LoVo (cell line): ENCODE data around the gene ANAPC15.

ENCODE experiments used
- DNase-seq: peaks from one replicate; pipeline ENCODE4 v3.0.0-alpha.2; 2016; ENCODE audit warnings: low spot score

Gene ANAPC15

GRCh38 chr11:72085621-72086351 is 26.7 kb downstream of the ANAPC15 start:
- no peak for DNase-seq

DNA sequence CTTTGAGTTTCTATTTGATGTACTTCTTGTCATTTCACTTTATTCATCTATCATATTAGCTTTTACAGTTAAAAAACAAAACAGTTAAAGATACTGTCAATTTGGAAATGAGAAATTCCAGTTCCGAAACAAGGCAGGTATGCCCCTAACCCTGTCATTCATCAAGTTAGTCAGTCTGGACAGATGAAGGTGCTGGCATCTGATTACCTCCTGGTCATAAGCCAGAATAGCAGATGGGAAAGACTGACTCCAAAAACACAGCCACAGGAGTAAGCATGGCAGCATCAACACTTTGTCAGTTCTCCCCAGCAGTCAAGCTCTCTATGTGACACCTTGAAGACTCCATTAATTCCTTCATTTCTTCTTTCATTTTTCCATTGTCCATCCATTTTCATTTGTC is 27.5 kb downstream of the ANAPC15 start:
- DNase-seq, result no peak

- no peak for DNase-seq
Observed at GRCh38 chr11:72084076-72084475, 28.4 kb downstream of the ANAPC15 start.

- no peak for DNase-seq
Observed at GRCh38 chr11:72083414-72083813, 29.1 kb downstream of the ANAPC15 start.

DNA sequence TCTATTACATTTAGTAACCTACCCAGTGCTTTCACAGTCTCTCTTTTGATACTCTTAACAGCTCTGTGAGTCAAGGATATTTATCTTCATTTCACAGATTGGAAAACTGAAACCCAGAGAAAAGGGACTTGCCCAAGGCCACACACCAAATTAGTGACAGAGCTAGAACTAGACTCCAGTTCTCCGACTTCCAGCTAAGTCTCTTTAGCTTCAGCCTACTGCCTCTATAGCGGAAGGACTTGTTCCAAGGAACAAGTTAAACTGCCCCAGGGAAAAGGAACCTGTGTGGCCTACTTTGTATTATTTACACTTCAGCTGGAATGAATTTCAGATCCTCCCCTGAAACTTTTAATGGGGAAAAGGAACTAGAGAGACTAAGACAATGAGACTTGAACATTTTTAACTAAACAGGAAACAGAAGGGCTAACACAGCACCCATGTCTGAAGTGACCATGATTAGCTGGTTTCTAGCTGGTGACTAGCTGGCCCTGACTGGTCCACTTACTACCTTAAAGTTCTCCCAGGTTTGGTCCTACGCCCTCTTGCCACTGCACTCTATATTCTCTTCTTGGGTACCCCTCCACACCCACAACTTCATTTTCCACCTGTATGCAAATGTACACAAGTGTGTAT is 30.6 kb downstream of the ANAPC15 start:
- no peak for DNase-seq

- DNase-seq, result no peak
Observed at GRCh38 chr11:72081184-72081644, 31.3 kb downstream of the ANAPC15 start.

- DNase-seq, result peak; percentile 100
Observed at GRCh38 chr11:72080326-72081183, 31.9 kb downstream of the ANAPC15 start, which contains the start of the genes LRRC51 and NUMA1. Gene LRRC51 (plus strand): TSS chr11:72080850. CDS start chr11:72089084, 8,234 bp downstream. Gene NUMA1 (minus strand): TSS chr11:72080542. CDS start chr11:72035943, 44,599 bp downstream.

DNA sequence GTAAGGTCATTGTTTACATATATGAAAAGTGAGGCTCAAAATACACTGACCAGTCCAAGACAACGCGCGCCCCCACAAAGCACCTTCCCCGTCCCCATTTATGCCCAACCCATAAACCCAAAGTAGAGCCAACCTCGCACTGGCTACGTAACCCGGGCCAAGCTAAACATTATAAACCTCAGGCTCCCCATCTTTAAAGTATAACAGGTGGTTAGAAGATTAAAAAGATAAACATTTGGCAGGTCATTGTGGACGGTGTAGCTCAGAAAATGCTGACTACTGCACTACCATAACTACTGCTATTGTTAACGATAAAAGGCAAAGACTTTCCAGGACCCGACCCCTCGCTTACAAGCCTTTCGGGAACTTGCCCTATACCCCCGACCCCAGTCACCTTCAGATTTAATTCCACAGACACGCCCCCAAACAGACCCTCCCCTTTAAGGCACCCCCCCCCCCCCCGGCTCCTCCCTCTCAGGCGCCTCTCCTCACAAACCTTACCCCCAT is 32.6 kb downstream of the ANAPC15 start:
- DNase-seq, result no peak

DNA sequence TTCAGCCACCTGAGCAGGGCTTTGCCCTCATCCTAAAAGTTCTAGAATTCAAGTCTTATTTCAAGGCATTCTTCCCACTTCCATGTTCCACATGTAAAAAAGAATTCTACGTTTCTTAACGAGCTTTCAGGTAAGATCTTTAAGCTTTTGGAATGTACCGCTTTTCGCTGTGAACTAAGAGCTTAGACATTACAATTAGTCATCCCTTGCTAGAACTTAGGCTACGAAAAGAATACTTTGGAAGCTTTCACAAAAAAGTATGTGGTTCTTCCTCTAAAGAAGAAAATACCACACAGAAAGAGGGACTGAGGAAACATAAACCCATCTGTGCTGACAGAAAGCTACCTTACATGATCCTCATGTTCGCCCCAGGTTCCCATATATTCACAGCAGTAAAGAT is 34.0 kb downstream of the ANAPC15 start:
- DNase-seq, result no peak

- no peak for DNase-seq
Observed at GRCh38 chr11:72075756-72076155, 36.7 kb downstream of the ANAPC15 start.

- DNase-seq, result no peak
Observed at GRCh38 chr11:72075109-72075508, 37.4 kb downstream of the ANAPC15 start.

- no peak for DNase-seq
Observed at GRCh38 chr11:72072348-72072747, 40.1 kb downstream of the ANAPC15 start.

GRCh38 chr11:72070491-72070890 is 42.0 kb downstream of the ANAPC15 start:
- DNase-seq, result no peak

- DNase-seq, result peak; percentile 67
Observed at GRCh38 chr11:72069787-72070251, 42.7 kb downstream of the ANAPC15 start.

DNA sequence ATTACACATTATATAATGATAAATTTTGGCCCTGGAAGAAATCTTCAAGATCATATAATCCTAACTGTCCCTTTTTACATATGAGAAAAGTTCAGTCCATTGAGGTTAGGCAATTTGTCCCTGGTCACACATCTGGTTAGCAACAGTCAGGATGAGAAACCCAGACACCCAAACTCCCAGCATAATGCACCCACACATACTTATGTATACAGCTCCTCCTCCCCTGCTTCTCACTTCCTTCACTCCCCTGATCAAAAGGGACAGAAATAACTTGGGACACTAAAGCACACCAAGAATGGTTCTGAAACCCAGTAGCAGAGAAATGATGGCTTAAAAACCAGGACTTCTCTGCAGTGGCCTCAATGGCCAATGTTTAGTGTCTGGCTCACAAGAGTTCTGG is 43.3 kb downstream of the ANAPC15 start:
- DNase-seq, result no peak

- DNase-seq, result no peak
Observed at GRCh38 chr11:72067676-72068075, 44.8 kb downstream of the ANAPC15 start.

DNA sequence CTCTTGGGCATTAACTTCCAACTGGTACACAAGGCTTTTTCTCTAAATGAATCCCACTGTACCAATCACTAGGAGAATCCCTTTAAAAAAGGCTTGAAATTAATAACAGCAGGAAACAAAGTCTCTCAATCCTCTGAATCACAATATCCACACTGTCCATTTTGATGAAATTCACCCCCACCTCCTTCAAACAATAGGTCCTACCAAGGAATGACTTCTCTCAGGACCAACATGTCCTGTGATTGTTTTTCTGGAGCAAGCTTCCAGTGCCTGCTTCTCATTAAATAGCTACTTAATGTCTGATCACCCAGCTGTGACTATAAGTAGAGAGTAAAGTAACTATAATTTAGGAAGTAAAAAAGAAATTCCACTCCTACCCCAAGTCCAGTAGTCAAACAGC is 45.2 kb downstream of the ANAPC15 start:
- DNase-seq, result no peak

DNA sequence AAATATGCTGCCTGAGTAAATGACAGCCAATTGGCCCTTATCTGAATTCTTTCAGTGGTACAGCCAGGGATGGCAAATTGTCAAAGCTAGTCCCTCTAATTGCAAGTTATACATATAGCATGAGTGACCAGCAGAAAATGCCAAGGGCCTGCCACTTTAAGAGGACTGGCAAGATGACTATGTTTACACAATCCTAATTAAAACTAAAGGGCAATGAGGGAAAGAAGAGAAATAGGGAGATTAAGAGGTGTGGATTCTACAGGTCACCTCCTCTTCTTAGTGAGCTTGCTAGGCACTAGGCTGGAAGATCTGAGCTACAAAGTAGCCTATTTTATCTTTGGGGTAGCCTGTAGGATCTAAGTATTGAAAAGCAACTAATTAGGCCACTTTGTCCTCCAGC is 45.6 kb downstream of the ANAPC15 start:
- no peak for DNase-seq

- DNase-seq, result no peak
Observed at GRCh38 chr11:72061739-72062396, 50.6 kb downstream of the ANAPC15 start.
